ENCODE data around the gene SV2B.

- no peak for TF ChIP-seq CTCF (IDR thresholded peaks at IDR 0.05)
- no peak for TF ChIP-seq POLR2A (IDR thresholded peaks at IDR 0.05)
Observed at GRCh38 chr15:91186904-91187656, 87.0 kb downstream of the SV2B start.

All from testis (tissue), 2 donors.